ENCODE measurements around the gene NGEF.

NGEF gene

GRCh38 chr2:232829988-232830387 is 183.1 kb downstream of the NGEF start:
- no peak for TF ChIP-seq CTCF (IDR thresholded peaks at IDR 0.05; ENCODE audit: low read depth, low read length, missing control alignments)
- no peak overlapping the region for H3K4me3 ChIP-seq (replicated peaks; ENCODE audit: low read depth, low read length)
- DNase-seq (ENCODE audit: extremely low read depth, low read depth), result no peak
